OCI-M2 (cell line): ENCODE results near the gene VANGL1.

Source experiments
- DNase-seq: peaks from one replicate; lab custom pipeline; 2025; ENCODE audit not compliant: unreplicated experiment; lab: John Stamatoyannopoulos, UW

VANGL1 gene

DNA sequence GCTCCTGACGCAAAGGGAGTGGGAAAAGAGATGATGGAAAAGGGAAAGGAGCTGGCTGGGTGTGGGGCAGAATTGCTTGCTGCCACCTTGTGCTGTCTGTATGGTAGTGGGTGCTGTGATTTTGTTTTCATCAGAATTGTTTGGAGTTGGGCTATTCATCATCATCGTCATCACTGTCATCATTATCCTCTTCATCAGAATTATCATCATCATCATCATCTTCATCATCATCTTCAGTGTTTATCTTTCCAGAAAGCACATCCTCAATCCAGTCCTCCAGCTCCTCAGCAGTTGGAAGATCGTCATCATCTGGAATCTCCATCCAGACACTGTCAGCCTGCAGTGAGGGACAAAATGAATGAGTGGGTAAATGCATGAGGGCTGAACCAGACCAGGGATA lies 59.3 kb downstream of the VANGL1 start:
- DNase-seq, result no peak

DNA sequence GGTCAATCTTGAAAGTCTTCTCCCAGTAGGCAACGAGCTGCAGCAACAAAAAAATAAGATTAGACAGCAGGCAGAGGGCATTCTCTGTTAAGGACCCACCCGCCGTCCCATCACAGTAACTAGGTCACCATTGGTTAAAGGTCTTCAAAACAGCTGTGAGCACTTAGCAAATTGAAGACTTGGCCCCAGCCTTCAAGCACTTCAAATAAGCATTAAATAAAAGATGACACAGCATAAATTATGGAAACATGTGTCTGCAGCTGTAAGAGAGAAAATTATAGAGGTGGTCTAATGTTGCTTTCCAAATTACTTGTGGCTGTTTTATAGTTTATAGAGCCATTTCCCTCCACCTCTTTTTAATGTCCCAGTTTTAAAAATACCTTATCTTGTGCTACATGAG lies 61.2 kb downstream of the VANGL1 start:
- no peak for DNase-seq

DNA sequence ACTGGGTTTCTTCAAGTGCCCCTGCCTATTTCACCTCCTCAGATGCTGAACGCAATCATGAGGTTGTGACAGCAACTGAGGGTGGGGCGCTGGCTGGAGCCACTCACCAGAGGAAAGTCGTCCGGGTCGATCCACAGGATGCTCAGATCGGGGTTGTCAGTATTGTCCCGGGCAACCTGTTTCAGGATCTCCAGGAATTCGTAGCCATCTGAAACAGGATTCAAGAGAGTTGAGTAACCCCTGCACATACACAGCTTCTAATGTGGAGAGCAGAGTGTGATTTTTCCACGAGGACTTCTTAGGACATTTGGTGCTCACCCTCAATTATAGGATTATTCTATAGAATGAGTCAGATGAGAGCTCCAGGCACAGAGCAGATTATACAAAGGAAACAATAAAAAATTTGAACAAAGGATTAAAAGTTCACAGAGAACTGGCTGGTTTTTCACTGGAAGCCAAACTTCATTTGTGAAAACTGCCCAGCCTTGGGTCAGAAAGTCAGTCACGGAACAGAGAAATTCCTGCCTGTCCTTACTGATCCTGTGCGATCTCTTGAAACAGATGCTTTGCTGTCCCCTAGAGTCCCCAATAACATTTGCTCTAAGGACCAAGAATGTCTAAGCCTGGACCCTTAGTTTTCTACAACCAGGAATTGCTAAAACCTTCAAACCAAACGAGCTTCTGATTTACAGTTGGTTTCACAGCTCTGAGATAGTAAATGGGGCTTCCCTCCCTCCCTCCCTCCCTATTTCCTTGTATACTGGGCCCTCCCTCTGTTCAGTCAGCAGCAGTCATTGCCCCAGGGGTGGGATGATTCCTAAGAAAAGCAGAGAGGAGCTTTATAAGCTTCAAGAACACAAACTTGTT lies 63.5 kb downstream of the VANGL1 start:
- DNase-seq, result no peak

DNA sequence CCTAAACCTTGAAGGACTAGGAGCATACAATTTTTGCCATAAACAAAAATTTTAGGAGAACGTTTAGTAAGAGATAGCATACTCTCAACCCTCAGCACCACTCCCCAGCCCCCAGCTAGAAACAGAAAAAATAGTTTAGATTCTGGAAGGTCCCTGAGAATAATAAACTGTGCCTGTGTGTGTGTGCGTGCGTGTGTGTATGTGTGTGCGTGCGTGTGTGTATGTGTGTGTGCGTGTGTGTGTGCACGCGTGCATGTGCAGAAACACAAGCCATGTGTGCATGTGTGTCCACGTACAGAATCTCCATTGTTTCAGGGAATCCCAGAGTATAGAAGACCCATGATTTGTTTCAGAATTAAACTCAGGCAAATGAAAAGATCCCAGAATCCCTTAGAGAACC lies 64.2 kb downstream of the VANGL1 start:
- DNase-seq, result no peak

DNA sequence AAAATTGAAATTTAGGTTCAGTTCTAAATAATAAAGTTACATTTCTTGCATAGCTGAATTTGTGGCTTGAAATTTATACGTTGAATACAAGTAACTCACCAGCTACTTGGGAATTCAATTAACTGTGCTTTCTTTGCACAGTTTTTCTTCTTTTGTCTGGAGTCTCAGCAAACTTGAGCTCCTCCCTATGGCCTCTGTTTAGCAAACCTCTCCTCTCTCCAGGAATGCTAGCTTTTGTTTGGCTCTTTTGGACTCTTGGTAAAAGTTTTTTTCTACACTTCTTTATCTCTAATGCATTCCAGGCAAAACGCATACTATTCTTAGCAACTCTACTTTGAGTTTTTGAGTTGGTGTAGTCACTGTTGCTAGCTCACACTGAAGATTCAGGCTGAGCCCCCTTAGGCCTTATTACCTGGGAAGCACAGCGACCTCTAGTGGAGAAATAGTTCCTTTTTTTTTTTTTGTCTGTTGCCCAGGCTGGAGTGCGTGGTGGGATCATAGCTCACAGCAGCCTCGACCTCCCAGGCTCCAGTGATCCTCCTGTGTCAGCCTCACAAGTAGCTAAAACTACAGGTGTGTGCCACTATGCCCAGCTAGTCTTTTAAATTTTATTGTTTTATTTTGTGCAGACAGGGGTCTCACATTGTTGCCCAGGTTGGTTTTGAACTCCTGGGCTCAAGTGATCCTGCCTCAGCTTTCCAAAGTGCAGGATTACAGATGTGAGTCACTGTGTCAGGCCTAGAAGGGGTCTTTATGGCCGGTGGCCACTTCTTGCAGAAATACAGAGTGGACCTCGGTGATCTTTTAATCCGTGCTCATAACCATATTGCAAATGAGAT lies 65.0 kb downstream of the VANGL1 start:
- no peak for DNase-seq

DNA sequence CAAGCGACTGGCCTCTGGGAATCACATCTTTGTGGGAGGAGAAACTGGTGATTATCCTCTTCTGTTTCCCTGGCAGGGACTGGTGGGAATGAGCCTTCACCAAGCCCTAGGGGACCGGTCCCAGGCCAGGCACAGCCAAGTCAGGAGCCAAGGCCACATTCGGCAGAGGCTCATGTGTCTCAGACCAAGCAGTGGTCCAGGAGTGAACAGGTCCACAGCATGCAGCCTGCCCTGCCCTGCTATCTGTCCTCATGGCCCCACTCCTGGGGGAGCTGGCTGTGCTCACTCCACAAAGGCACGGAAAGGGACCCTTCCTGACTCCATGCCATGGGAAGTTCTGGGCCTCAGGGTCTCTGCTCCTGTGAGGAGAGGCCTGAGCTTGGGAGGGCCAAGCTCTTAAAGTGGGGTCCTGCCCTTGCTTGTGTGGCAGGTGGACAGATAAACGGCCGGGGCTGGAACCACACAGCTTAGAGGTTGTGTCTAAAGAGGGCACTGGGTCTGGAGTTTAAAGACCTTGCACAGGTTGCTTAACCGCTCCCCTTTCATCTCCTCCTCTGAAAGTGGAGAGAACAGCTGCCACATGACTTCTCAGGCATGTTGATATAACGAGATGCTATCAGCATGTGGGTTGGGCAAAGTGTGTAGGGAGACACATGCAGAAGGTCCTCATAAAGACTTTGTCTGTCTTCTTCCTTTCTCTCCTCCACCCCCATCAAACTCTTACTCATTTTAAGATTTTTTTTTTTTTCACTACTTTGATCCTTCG lies 69.3 kb downstream of the VANGL1 start:
- DNase-seq, result no peak

DNA sequence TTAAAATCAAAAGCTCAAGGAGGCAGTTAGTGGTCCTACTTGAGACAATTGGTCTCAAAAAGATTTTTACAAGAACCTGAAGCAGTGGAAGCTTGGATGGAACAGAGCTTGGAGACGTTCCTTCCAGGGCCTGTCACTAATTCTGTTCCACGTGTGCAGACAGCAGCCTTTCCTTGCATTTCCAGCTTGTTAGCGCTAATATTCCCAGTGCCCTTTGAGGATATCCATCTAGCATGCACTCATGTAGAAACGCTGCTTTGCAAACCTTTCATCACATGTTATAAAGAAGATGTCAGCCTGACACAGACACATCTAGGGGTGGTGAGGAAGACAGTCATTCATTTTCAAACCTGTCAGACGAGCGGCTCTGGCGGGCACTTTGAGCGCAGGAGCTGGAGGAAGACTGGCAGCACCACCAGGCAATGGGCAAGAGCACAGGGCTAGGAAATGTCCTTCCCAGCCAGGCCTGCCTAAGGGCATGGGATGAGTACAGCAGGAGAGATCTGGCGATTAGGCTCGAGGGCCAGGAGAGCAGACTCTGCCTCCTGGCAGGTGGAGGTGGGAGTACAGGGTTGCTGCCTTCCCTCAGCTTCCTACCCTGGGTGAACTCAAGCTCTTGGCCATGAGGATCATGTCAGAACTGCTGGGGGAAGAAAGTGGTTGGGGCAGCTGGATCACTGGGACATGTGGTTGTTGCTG lies 71.3 kb downstream of the VANGL1 start:
- no peak for DNase-seq

DNA sequence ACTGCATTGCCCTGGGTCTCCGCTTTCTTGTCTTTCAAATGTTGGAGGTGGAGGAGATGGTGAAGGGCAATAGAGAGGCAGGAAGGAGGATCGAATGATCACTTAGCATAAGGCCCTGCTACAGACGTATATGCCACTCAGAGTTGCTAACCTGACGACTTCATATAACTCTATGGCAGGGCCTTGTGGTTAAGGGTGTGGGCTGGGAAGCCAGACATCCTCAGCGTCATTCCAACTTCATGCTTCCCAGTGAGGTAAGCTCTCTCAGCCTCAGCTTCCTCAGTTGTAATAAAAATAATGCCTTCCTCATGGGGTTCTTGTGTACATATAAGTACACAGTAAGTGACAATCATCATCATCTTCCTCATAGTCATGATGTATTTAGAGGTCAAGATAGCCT lies 72.1 kb downstream of the VANGL1 start:
- no peak for DNase-seq

DNA sequence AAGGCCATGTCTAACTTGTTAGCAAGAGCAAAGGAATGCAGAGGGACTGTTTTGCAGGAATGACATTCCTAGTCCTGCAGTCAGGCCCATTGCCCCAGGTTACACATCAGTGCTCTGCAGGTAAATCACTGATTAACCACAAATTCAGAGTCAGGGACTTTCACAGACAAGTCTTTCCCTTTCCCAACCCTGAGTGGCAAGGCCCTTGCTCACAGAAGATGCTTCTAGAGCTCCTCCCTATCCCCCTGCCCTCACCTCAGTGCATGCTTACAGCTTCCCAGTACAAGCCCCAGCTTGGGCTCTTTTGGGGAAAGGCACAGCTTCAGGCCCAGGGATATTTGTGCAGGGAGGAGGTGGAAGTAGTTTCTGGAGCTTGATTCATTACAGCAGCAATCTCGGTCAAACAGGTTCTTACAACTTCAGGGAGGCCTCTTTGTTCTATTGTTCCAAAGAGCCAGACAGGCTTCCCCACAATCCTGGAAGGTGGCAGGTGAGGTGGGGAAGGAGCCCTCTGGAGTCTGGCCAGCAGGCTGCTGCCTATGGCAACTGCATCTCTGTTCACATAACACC lies 72.9 kb downstream of the VANGL1 start:
- DNase-seq, result no peak

DNA sequence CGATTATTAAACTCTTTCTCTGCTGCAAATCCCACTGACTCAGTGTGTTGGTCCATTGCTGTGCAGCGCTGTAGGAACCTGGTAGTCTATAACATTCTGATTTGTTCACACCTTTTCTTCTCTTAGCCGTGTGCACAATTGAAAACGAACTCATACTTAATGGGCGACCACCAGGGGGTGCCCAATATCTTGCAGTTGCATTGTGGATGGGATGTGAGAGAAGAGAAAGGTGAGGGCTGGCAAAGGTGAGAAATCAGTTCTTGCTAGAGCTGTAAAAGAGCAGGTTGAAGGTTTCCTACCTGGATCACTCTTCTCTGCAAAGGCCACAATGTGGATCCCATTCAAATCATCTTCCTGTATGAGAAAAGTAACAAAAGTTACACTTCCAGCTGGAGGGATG lies 75.8 kb downstream of the VANGL1 start:
- DNase-seq, result no peak

DNA sequence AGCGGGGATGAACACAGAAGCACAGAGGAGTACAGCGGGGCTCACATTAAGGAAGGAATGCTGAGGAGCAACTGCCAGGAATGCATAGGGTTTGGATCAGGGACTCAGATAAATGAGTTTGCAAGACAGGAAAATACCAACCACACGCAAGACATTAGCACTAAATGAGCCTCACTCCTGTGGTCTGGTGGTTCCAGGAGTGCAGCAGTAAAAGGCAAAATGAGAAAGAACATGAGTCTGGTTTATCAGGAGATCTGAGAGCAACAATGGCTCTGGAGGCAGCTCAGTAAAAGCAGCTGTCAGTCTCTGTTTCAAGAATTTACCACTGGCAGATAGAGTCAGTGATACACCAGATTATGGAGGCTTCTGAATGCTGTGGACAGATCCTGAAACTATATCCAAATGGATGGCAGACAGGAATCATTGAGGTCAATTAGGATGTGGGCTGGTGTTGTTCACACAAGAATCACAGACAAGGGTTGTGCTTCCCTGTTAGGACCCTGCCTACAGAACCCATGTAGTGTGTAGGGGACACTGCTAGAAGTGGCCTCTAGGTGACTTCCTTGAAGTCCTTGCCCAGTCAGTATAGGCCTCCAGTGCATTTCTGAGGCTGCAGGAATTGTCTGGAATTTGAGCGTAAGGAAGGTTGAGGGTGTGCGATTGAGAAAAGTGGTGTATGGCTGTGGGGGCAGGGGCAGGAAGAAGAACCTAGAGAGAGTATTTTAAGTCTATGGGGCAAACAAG lies 76.4 kb downstream of the VANGL1 start:
- DNase-seq, result no peak

DNA sequence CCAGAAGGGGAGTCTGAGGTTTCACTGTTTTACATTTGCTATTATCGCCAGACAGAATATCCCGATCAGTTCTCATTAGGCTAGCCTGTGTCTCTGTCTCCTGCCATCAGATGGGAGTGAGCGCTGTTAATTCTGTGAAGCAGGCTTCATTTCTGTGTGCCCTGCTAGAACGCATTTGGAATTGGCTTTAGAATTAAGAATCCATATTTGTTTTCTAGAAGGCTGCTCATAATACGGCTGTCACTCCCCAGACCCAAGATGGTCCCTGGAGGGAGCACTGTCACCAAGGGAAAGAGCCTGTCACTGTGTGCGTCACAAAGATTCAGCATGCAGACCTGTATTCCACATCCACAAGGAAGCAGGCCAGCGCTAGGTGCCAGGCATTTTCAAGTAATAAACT lies 77.5 kb downstream of the VANGL1 start:
- no peak for DNase-seq

DNA sequence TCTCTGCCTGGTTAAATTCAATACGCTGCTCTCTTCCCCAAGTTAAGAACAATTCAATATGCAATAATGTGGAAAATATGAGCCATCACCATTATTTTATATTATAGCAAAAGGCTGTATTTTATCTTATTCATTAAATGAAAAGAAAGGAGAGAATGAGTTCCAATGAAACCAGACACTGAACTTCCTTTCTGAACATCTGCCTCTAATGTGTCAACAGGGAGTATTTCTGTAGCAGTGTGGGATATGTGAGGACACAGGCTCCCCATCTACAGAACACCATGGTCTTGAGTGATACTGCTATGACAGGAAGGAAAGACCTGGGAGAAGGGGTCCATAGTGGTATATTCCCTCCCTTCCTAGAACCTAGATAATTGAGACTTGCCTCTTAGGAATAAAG lies 80.5 kb downstream of the VANGL1 start:
- DNase-seq, result no peak

DNA sequence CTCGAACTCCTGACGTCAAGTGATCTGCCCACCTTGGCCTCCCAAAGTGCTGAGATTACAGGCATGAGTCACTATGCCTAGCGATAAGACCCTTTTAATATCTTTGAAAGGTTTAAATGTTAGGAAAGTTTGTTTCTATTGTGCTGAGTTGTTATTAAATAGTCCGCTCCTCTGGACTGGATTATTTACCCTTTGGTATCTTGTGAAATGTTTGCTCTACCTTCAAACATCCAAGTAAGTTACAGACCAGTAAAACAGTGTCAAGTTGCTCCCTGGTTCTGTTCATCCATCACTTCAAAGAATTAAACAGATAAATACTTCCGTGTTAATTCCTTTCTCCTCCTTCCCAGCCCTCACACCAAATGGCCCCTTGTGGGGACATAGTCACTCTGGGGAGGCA lies 82.0 kb downstream of the VANGL1 start:
- DNase-seq, result no peak

DNA sequence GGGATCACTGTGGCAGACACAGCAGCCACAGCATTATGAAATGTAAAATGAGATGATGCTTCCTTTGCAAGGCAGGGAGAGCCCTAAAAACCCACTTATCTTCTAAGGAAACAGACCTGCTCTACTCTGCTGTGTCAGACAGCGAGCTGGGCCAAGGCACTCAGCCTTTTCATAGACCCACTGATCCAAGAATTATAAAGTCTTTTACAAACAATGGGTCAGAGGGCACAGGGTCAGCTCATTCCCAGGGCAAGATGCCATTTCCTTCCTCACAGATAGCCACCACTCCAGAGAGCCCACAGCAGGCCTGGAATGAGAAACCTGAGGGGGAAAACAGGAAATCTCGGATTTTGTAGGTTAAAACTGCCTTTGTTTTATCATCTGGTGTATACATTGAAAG lies 83.8 kb downstream of the VANGL1 start:
- no peak for DNase-seq

DNA sequence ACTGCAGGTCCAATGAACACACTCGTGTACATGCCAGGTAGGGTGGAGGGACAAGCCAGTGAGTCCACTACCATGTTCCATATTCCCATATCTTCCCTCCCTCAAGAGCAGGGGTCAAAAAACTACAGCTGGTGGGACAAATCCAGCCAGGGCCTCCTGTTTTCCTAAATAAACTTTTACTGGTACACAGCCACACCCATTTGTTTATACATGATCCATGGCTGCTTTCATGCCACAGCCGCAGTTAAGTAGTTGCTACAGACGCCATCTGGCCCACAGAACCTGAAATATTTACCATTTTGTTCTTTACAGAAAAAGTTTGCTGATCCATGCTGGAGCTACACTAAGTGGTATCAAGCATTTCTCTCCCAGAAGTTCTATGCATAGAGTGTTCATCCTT lies 84.4 kb downstream of the VANGL1 start:
- DNase-seq, result no peak

DNA sequence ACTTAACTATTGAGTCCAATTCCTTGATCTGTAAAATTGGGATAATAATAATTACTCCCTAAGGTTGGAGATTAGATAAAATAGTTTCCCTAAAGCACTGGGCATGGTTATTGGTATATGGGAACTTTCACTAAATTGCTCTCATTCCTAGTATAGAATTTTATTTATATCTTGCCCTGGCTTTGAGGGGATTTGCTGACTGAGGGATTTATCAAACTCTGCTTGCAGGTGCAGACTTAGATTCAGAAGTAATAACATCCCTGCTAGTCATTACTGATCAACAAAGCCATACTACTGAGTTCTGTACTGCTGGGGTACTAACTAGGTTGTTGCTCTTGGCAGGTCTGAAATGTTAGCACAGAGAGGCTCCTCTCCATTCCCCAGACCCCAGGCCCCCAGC lies 84.8 kb downstream of the VANGL1 start:
- no peak for DNase-seq

DNA sequence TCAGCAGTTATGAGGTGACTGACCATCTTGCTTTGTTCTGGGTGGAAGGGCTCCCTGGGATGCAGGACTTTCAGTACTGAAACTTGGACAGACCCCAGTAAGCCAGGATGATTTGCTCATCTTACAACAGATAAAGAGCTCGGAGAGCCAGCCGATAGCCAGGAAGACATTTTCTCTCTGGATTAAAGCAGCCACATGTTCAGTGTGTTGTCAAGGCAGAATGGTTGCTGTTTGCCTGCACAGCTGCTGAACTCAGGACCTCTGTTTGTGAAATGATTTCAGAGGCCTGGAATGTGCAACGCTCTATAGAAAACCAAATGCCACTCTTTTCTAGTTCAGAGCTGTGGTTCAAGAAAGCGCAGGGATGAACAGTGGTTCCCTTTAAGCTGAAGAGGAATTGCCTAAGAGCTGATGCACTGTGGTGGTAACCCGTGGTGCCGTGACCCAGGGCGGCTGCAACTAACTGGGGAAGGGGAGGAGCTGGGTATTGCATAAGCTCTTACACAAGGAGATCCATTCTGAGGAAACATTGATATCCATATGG lies 86.0 kb downstream of the VANGL1 start:
- no peak for DNase-seq

DNA sequence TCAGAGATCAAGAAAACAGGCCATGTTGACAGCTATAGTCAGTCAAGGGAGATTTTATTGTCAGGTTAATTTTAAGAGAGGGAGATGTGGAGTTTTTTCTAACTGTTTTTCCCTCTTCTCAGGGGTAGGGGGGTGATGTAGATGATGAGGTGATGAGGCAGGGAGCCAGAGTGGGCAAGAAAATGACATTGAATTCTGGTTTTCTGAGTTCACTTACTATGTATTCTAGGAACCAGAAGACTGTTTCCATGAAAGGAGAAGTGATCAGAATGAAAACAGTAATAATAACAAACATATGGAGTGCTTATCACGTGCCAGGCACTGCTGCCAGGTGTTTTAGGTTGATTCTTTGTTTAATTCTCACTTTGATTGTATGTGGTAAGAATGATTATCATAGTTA lies 86.6 kb downstream of the VANGL1 start:
- DNase-seq, result no peak

DNA sequence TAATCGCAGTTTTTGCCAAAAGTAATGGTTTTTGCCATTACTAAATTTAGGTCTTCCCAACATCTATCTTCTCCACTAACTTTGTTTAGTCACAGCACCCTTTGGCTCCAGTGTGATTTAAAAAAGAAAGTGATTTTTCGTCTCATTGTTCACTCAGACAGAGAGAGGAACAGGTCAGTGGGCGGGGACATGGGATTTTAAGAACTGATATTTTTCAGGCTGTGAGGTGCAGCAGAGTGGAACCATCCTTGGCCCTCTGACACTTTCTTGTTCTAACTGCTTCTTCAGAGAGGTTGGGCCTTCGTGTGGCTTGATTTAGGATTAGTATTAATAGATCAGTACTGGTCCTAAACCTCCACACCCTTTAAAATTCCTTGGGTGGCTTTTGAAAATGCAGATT lies 88.0 kb downstream of the VANGL1 start:
- no peak for DNase-seq
